ENCODE measurements around the gene BTBD6.

BTBD6 gene

GRCh38 chr14:105241641-105242040 is 6.7 kb upstream of the BTBD6 start:
- DNase-seq = no peak

GRCh38 chr14:105244334-105244733 is 4.0 kb upstream of the BTBD6 start:
- DNase-seq = no peak

DNA sequence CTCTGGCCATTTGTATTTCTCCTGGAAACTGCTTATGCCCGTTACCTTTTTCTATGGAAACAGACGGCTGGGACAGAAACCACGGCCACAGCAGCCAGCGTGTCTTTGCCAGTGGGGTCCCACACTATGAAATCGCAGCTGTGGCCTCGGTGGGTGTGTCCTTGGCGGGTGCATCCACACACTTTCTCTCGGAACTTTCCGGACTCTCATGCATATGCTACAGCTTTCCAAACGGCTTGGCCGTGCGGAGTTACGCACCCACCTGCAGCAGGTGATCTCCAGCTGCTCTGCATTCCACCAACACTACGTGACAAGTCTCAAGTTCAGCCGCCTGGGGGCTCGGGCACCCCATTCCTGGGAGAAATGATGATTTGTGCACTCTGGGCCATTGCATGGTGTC is 1.3 kb upstream of the BTBD6 start:
- no peak for DNase-seq

- DNase-seq = no peak
These were observed 492 bp upstream of the BTBD6 start for GRCh38 chr14:105247715-105248367.

DNA sequence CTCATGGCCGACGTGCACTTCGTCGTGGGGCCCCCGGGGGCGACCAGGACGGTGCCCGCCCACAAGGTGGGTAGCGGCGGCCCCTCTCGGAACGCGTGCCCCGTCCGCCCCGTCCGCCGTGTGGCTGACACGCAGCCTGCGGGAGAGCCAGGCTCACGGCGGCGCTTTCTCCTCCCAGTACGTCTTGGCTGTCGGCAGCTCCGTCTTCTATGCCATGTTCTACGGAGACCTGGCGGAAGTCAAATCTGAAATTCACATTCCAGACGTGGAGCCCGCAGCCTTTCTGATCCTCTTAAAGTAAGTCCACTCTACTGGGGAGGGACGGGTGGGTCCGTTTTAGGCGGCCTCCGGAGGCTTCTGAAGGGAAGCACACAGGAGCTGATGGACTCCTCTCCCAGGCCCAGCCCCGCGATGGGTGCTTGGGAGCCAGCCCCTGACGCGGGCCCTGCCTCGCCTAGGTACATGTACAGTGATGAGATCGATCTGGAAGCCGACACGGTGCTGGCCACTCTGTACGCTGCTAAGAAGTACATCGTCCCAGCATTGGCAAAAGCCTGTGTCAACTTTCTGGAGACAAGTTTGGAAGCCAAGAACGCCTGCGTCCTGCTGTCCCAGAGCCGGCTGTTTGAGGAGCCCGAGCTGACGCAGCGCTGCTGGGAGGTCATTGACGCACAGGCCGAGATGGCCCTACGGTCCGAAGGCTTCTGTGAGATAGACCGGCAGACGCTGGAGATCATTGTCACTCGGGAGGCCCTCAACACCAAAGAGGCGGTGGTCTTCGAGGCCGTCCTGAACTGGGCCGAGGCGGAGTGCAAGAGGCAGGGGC is 1.1 kb downstream of the BTBD6 start:
- DNase-seq = no peak

- no peak for DNase-seq
These were observed 1.7 kb downstream of the BTBD6 start for GRCh38 chr14:105250008-105250366.

DNA sequence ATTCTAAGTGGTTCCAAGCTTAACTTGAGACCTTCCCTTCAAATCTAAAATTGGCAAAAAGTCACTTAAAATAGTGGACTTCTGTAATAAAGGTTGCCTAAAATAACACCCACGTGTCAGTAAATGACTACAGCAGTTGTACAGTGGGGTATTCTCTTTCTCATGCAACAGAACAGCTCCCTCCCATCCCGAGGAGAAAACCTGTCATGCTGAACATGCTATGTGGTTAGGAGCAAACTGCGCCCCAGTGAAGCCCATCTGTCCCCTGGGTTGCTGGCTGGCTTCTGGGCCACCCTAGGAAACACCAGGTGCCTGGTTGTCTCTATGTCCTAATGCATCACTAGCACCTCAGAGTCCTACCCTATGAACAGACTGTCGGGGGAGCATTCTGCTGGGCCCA is 2.7 kb downstream of the BTBD6 start:
- no peak for DNase-seq

- DNase-seq = no peak
These were observed 3.6 kb downstream of the BTBD6 start for GRCh38 chr14:105251920-105252319.

- DNase-seq = no peak
These were observed 4.4 kb downstream of the BTBD6 start for GRCh38 chr14:105252552-105253328.

DNA sequence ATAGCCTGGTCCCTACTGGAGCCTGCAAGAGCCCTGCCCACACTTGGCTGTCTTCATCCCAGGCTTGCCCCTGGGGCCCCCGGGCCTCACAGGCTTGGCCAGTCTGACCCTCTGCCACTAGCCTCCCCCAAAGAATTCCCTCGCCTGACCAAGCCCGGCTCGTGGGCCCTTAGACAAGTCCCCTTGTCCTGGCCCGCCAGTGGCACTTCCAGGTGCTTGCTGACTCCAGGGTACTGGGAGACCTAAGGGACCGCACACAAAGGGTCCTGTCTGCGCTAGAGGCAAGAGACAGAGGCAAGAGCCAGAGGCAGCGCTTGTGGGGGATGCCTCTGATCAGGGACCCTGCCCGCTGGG is 5.0 kb downstream of the BTBD6 start:
- no peak for DNase-seq

DNA sequence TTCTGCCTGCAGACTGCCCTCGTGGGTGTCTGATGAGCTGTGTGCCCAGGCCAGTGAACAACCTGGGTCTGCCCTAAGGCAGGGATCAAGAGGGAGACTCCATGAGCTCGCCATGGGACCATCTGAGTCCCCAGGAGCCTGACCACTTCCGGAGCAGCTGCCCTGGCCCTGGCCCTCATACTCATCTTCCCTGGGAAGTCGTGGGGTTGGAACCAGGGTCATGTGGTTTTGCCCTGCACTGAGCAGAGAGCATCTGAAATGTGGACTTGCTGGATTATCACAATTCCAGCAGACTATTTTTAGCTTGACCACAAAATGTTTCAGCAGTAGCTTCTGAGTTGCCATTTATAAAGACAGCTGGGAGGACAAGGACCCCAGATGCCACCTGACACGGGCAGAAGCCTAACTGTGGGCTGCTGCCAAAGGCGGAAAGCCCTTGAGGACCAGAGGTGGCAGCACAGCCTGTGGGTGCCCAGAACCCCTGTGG is 6.7 kb downstream of the BTBD6 start:
- no peak for DNase-seq

- DNase-seq = no peak
These were observed 8.1 kb downstream of the BTBD6 start for GRCh38 chr14:105256292-105256960.

GRCh38 chr14:105257464-105257863 is 9.1 kb downstream of the BTBD6 start:
- DNase-seq = peak in 3 of 6 experiments; percentile 6 to 7 (median 7)

DNA sequence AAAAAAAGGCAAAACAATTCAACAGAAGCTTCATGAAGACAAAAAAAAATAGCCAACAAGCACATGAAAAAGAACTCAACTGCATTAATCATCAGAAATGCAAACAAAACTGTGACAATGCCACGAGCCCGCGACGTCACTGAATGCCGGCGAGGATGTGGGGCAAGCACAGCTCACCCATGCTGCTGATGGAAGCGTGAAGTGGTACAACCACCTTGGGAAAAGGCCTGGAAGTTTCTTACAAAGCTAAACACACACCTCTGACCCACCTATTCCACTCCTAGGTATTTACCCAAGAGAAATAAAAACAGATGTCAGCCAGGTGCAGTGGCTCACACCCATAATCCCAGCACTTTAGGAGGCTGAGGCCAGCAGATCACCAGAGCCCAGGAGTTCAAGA is 10.5 kb downstream of the BTBD6 start:
- no peak for DNase-seq

DNA sequence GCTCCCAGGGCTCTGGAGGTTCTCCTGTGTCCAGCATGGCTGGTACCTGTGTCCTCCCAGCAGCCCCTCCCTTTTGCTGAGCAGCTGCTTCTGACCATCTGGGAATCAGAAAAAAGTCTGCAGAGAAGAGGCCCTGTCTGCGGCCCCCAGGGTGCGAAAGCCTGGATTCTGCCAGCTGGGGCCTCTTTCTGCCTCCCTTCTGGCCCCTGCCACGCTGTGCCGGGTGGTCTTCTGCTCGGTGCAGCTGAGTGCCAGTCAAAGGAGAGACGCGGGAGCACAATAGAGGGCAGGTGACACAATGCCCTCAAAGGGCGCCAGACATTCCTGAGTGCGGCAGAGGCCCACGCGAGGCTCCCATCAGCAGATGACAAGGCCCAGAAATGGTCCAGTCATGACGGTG is 12.6 kb downstream of the BTBD6 start:
- DNase-seq = no peak

GRCh38 chr14:105261781-105262180 is 13.4 kb downstream of the BTBD6 start:
- no peak for DNase-seq

DNA sequence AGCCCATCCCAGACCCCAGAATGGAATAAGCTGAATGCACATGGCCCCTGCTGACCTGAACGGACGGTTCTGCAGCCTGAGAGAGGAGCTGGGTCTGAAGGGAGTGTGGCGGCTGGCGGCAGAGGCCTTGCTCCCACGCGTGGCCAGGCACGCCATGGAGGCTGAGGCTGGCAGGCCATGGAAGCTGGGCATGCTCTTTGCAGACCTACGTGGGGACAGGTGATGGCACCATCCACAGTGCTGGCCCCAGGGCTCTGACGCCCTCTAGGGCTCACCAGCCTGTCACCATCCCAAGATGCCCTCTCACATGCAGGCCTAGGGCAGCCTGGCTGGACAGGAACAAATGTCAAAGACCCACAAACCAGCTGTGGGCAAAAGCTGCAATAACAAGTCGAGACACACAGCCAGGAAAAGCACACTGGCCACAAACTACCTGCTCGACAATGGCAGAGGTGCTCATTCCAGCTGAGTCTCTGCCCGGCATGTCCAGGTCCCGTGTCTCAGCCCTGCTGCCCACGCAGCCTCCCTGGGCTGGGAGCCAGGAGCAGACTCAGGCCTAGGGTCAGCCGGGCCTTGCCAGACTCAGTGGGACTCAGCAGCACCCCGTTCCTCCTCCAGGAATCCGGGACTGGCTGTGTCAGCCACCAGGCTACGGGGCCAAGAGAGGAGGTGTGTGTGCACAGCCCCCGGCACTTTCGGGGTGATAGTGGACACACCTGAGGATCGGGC is 19.7 kb downstream of the BTBD6 start:
- no peak for DNase-seq

GRCh38 chr14:105268736-105269354 is 20.5 kb downstream of the BTBD6 start:
- DNase-seq = no peak

DNA sequence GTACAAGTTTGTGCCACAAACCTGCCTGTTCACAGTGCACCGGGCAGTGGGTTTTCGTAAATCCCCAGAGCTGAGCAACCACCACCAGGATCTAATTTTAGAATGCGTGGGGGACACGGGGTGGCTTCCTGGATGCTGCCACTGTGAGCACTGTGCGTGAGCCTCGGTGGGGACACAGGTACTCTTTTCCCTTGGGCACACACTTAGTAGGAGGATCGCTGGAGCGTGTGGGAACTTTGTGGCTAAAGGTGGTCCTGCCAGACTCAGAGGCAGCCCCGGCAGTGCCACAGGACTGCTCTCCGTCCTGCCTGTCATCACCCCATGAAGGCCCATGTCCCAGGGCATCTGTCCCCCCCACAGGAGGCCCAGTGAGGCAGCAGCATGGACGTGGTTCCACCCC is 21.1 kb downstream of the BTBD6 start:
- no peak for DNase-seq

DNA sequence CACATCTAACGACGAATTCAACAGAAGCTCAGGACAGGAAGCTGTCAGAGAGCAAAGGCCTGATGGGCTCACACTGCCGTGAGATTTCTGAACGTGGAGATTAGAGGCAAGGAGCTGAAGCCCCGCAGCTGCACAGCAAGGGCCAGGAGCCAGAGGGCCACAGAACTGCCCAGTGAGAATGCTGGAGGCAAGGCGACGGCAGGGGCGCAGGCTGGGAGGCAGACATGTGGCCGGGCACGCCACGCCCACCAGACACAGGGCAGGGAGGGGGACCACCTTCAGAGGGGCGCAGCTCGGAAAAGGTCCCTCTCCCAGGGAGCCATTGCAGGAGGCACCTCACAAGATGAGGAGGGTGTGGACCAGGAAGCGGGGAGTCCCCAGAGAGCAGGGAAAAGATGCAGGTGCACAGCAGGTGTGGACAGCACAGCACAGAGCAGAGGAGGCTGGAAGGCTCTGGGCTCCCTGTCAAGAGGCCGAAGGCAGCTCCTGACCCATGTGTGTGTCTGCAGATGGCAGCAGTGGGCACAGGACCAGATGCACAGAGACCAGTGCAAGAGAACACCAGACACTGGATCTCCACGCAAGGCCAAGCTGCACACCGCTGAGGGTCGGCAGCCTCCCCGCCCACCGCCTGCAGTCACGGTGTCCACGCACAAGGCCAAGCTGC is 23.0 kb downstream of the BTBD6 start:
- no peak for DNase-seq

GRCh38 chr14:105272623-105273022 is 24.3 kb downstream of the BTBD6 start:
- no peak for DNase-seq
